GM18858 (cell line): ENCODE measurements around the gene HMOX1.

ENCODE experiments used
- ATAC-seq: cut with Tn5 transposase; IDR thresholded peaks from one replicate; pipeline ENCODE4 v1.9.1; 2021; ENCODE audit not compliant: unreplicated experiment

Gene HMOX1, protein sequence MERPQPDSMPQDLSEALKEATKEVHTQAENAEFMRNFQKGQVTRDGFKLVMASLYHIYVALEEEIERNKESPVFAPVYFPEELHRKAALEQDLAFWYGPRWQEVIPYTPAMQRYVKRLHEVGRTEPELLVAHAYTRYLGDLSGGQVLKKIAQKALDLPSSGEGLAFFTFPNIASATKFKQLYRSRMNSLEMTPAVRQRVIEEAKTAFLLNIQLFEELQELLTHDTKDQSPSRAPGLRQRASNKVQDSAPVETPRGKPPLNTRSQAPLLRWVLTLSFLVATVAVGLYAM

DNA sequence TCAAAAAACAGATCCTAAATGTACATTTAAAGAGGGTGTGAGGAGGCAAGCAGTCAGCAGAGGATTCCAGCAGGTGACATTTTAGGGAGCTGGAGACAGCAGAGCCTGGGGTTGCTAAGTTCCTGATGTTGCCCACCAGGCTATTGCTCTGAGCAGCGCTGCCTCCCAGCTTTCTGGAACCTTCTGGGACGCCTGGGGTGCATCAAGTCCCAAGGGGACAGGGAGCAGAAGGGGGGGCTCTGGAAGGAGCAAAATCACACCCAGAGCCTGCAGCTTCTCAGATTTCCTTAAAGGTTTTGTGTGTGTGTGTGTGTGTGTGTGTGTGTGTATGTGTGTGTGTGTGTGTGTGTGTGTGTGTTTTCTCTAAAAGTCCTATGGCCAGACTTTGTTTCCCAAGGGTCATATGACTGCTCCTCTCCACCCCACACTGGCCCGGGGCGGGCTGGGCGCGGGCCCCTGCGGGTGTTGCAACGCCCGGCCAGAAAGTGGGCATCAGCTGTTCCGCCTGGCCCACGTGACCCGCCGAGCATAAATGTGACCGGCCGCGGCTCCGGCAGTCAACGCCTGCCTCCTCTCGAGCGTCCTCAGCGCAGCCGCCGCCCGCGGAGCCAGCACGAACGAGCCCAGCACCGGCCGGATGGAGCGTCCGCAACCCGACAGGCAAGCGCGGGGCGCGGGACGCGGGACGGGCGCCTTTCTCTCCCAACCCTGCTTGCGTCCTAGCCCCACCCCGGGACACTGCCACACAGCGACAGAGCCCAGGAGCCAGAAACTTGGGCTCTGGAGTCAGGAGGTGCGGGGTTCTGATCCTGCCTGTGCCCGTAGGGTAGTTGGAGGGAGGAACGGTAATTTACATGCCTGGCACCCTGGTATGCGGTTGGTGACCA is at the start of gene HMOX1:
TSS of gene HMOX1 (plus strand) at position 560 of the 887 bp plus-strand sequence. CDS start at position 638, 78 bp downstream.
- no peak for ATAC-seq

GRCh38 chr22:35332278-35332677 is 48.6 kb upstream of the HMOX1 start:
- no peak for ATAC-seq

GRCh38 chr22:35333220-35333619 is 47.7 kb upstream of the HMOX1 start:
- ATAC-seq, result no peak

GRCh38 chr22:35334004-35334403 is 46.9 kb upstream of the HMOX1 start:
- ATAC-seq, result no peak

DNA sequence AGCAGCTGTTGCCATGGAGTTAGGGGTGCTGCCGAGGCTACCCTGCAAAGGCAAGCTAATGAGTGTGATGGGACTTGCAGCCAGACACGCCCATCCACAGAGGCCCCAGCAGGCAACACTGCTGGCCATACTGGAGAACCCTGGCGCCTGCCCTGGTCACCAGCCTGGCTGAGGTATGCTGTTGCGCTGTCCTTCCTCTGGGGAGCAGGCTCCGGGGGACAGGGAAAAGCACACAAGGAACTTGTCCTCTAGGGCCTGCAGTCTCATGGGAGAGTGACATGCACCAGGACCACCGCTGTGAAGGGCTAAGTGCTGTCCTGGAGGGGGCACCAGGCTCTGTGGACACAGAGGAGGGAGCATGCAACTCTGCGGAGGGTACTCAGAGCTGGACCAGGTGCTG is 45.4 kb upstream of the HMOX1 start:
- no peak for ATAC-seq

GRCh38 chr22:35335936-35336781 is 44.7 kb upstream of the HMOX1 start:
- no peak for ATAC-seq

DNA sequence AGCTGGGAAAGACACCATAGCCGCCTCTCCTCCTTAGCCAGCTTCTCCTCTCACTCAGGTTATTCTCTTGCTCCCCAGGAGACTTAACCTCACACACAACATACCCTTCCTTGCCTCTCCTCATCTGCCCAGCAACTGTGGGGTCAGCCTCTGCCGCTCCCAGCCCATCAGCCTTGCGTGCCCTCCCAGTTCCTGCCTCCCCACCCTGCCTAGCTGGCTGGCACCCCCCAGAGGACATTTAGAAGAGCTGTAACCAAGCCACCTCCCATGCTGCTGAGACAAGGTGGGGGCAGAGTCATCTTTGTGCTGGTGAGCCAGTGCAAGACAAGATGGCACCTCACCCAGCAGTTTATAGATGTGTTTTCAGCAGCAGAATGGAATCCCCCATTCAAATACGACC is 43.0 kb upstream of the HMOX1 start:
- ATAC-seq, result no peak

GRCh38 chr22:35341090-35341874 is 39.6 kb upstream of the HMOX1 start:
- ATAC-seq, result no peak

GRCh38 chr22:35342390-35342789 is 38.5 kb upstream of the HMOX1 start:
- ATAC-seq, result no peak

DNA sequence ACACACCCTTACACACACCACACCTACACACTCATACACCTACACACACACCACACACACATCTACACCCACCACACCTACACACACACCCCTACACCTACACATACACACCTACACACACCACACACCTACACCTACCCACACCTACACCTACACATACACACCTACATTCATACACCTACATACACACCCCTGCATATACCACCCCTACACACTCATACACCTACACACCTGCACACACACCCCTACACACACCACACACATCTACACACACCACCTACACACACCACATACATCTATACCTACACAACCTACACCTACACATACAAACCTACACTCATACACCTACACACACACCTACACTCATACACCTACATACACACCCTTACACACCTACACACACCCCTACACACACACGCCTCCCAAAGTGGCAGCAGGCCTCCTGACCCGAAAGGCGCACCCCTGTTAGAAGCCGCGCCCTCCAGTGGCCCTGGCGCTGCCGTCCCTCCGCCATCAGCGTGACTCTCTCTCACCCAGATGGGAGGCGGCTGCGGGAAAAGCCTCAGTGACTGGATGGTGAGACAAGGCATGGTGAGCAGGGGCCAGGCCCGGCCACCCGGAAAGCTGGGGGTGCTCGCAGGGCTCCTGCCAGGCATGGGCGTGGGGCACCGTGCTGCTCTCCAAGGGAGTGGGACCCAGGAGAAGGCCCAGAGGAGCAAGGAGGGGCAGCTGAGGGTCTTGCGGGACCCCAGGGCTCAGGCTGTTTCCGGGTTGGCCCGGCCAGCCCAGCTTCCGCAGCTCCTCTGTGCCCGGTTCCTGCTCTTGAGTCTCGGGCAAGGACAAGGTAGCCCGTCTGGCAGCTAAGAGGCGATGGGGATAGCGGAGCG is 37.0 kb upstream of the HMOX1 start:
- ATAC-seq, result no peak

DNA sequence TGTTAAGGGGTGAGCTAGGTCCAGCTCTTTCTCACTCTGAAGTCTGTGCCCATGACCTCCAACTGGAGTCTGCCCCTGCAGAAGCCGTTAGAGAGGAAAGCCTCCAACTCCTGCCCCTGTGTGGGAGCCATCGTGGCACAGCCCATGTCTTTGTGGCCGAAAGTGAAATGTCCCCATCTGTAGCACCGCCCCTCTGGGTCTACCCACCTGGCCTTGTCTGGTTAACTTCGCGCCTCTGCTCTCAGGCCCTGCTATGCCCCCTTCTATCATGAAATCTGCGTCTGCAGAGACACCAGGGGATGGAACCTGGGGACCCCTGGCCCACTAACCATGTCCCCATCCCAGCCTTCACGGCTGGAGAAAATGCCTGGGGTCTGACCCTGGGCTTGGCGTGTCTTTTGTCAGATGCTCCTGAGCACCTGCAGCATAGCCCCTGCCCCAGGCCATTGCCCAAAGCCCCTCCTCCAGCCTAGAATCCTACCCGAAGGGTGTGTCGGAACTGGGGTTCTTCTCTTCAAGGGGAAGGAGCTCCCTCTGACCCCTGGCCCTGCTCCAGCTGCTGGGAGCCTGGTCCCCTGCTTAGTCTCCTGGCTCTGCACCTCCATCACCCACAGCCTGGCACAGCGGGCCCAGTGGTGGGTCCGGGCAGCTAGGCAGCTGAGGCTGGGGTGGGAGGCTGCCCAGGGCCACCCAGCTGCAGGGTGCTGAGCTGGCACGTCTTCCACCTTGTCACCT is 35.8 kb upstream of the HMOX1 start:
- ATAC-seq, result no peak

DNA sequence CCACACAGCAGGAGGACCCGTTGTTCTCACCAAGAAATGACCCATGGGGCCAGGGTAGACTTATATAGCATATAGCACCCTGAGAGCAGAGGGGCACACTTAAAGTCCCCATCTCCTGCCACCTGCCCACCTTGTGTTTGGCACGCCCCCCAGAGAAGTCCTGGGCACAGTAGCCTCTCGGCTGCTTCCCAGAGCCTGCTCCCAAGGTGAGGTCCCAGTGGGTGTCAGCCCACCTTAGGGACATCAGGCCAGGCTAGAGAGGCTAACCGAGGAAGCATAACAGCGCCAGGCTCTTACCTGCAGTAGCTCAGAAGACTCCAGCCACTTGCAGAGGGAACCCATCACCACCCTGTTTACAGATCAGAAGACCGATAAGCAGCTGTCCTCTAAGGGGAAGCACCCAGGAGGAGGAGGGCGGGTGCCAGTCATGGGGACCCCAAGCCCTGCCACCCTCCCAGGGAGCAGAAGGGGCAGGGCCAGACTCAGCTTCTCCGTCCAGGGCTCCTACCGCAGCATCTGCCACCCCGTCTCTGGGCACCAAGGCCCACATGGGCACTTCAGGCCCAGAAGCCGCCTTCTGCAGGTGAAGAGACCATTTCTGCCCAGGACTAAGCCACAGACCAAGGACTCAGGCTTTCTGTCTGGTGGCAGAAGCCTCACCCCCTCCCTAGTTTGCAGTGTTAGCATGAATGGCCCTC is 34.9 kb upstream of the HMOX1 start:
- ATAC-seq, result no peak

DNA sequence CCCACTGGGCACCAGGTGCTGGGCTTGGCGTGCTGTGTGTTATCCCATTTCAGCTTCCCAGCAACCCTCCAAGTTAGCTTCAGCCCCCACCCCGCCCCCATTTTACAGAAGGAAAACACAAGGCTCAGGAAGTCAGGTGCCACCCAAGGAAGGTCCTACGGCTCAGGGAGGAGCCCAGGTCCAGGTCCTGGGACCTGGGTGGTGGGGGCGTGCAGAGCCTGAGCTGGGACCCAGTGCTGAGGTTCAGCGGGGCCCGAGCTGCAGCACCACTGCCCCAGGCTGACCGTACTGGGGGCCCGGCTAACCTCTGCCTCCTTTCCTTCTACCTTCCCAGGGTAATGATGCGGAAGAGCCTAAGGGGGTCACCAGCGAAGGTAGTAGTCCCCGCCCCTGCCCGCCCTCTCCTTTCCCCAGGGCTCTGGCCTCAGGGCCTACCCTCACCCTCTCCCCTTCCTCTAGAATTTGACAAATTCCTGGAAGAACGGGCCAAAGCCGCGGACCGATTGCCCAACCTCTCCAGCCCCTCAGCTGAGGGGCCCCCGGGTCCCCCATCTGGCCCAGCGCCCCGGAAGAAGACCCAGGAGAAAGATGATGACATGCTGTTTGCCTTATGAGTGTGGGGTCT is 34.2 kb upstream of the HMOX1 start:
- ATAC-seq, result no peak

GRCh38 chr22:35347462-35347861 is 33.4 kb upstream of the HMOX1 start:
- ATAC-seq, result no peak

- ATAC-seq, result no peak
Measured at GRCh38 chr22:35348026-35348590, 32.8 kb upstream of the HMOX1 start.

- ATAC-seq, result no peak
Measured at GRCh38 chr22:35348703-35349102, 32.2 kb upstream of the HMOX1 start.

- no peak for ATAC-seq
Measured at GRCh38 chr22:35349368-35349703, 31.6 kb upstream of the HMOX1 start.
